Epithelial cell of proximal tubule (primary cell): ENCODE results near the gene MAPKAP1. TPM values are rescaled to one million over a fixed set of nuclear protein-coding genes. Genes with fewer than 3 reads are reported as not detected.

Experiments used
- DNase-seq: peaks from one replicate; pipeline ENCODE4 v3.0.0-alpha.2; 2011; ENCODE audit warnings: low read depth
- H3K4me3 ChIP-seq: 2 replicates; pipeline ENCODE4 v1.5.1; 2011; ENCODE audit warnings: low read depth, mild to moderate bottlenecking, low read length
- CTCF ChIP-seq: conservative IDR thresholded peaks from 2 replicates; pipeline ENCODE4 v1.5.1; 2012; ENCODE audit warnings: low read depth, mild to moderate bottlenecking, low read length
- total RNA-seq: library from RNA; depleted of rRNA; stranded (reverse); fragments of >200 nt; gene quantifications from 2 replicates; pipeline ENCODE4 v1.2.3, GENCODE V29; 2015

The MAPKAP1 gene
- total RNA-seq, 1 donor from 2014 or later = 100 TPM

GRCh38 chr9:125455132-125455531 lies 251.9 kb downstream of the MAPKAP1 start:
- no peak overlapping the region for H3K4me3 ChIP-seq
- no peak for DNase-seq
- no peak for TF ChIP-seq CTCF

GRCh38 chr9:125447202-125447802 lies 259.7 kb downstream of the MAPKAP1 start:
- TF ChIP-seq CTCF = no peak
- no peak for DNase-seq
- H3K4me3 ChIP-seq = no peak overlapping the region

- no peak for TF ChIP-seq CTCF
- no peak for DNase-seq
- H3K4me3 ChIP-seq = no peak overlapping the region
Observed at GRCh38 chr9:125446561-125447094, 260.4 kb downstream of the MAPKAP1 start.

- DNase-seq = no peak
- TF ChIP-seq CTCF = no peak
- H3K4me3 ChIP-seq = no peak overlapping the region
Observed at GRCh38 chr9:125444956-125445506, 262.0 kb downstream of the MAPKAP1 start.

GRCh38 chr9:125444166-125444565 lies 262.8 kb downstream of the MAPKAP1 start:
- TF ChIP-seq CTCF = no peak
- no peak for DNase-seq

GRCh38 chr9:125443367-125443766 lies 263.6 kb downstream of the MAPKAP1 start:
- TF ChIP-seq CTCF = no peak
- DNase-seq = no peak
- no peak overlapping the region for H3K4me3 ChIP-seq

More at GRCh38 chr9:125444166-125444565, 262.8 kb downstream of the MAPKAP1 start:
- no peak overlapping the region for H3K4me3 ChIP-seq

- no peak for TF ChIP-seq CTCF
- H3K4me3 ChIP-seq = no peak overlapping the region
- DNase-seq = no peak
Observed at GRCh38 chr9:125442452-125442851, 264.6 kb downstream of the MAPKAP1 start.
